AG04449 (cell line): ENCODE results near the gene TMOD2.
"Not testable (repeated sequence)": the region's sequence is repeated elsewhere in the genome, so short reads cannot be mapped to it uniquely, and the experiment has no call there.

Experiments used
- CTCF ChIA-PET: fragments of 350-600 bp; formaldehyde crosslinking; extraction: SDS; loops from one replicate; lab custom pipeline; 2021; ENCODE audit warnings: antibody characterized with exemption; lab: Yijun Ruan, JAX
- POLR2A ChIA-PET: fragments of 400-600, 350-600 bp; formaldehyde crosslinking; extraction: SDS; loops from one replicate; lab custom pipeline; 2020; ENCODE audit warnings: antibody characterized with exemption, inconsistent platforms; lab: Yijun Ruan, JAX
- DNase-seq: peaks from one replicate; pipeline ENCODE4 v3.0.0-alpha.2; 2010; ENCODE audit warnings: low read depth, low spot score
- H3K4me3 ChIP-seq: 2 replicates; pipeline ENCODE4 v1.5.1; 2011; ENCODE audit warnings: low read depth, mild to moderate bottlenecking, control low read depth, low read length
- CTCF ChIP-seq: IDR thresholded peaks from one replicate; pipeline ENCODE4 v1.5.1; 2011; ENCODE audit warnings: mild to moderate bottlenecking, moderate library complexity, low read length, control low read depth, inconsistent platforms; ENCODE audit not compliant: insufficient read depth; ENCODE audit errors: missing control alignments

Gene TMOD2

DNA sequence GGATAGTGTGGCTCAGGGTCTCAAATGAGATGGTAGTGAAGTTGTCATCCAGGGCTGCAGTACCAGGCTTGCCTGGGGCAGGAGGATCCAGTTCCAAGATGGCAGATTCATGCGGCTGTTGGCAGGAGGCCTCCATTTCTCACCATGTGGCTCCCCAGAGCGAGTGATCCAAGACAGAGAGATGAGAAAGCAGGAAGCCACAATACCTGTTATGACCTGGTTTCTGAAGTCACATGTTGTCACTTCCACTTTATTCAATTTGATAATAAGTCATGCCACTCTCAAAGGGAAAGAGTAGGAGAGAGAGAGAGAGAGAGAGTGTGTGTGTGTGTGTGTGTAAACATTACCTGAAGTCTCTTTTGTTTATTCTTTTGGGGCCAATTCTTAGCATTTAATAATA lies 30.1 kb downstream of the TMOD2 start:
- TF ChIP-seq CTCF, result no peak
- ChIA-PET CTCF (interaction anchor here (9.8 kb wide), 1 partner anchor 134 kb away, joined by 511 read pairs; no protein-coding TSS in a partner anchor), POLR2A (no interaction called here)
- no peak for DNase-seq
- no peak overlapping the region for H3K4me3 ChIP-seq

GRCh38 chr15:51782357-51782896 lies 31.0 kb downstream of the TMOD2 start:
- no peak for DNase-seq
- ChIA-PET CTCF (interaction anchor here (0.7 to 4.0 kb wide), 2 partner anchors 132 to 298 kb away, joined by 3 to 18 read pairs; no protein-coding TSS in a partner anchor), POLR2A (no interaction called here)
- TF ChIP-seq CTCF, result peak; percentile 3
- H3K4me3 ChIP-seq, result no peak overlapping the region

DNA sequence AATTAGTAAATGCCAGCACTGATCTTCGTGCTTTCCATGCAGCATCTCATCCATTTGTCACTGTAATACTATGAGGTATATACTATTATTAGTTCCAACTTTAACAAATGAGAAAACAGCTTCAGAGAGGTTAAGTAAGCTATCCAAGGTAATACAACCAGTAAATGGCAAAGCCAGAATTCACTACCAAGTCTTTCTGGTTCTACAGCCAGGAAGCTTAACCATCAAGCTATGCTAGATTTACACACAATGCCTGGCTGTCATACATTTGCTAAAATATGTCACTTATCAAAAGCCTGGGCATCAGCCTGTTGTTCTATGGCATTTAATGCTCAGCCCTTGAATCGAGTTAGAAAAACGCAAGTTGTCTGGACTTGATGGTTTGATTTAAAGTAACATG lies 32.6 kb downstream of the TMOD2 start:
- ChIA-PET POLR2A (no interaction called here), CTCF (interaction anchor here (2.3 to 4.0 kb wide), 2 partner anchors 134 kb away, joined by 5 to 18 read pairs; no protein-coding TSS in a partner anchor)
- TF ChIP-seq CTCF, result no peak
- no peak overlapping the region for H3K4me3 ChIP-seq
- no peak for DNase-seq

DNA sequence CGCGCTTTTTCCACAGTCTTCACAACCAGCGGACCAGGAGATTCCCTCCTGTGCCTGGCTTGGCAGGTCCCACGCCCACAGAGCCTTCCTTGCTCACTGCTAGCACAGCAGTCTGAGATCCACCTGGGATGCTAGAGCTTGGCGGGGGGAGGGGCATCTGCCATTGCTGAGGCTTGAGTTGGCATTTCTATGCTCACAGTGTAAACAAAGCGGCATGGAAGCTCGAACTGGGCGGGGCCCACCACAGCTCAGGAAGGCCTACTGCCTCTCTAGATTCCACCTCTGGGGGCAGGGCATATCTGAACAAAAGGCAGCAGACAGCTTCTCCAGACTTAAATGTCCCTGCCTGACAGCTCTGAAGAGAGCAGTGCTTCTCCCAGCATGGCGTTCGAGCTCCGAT lies 35.7 kb downstream of the TMOD2 start:
- DNase-seq, H3K4me3 ChIP-seq, POLR2A ChIA-PET: not testable (repeated sequence)
- CTCF ChIA-PET, result interaction anchor here (1.8 to 5.3 kb wide), 2 partner anchors 8 to 10 kb away, joined by 4 to 36 read pairs; no protein-coding TSS in a partner anchor

- H3K4me3 ChIP-seq, CTCF ChIA-PET, DNase-seq, POLR2A ChIA-PET: not testable (repeated sequence)
These were observed 41.1 kb downstream of the TMOD2 start for GRCh38 chr15:51792474-51792873.

GRCh38 chr15:51793521-51794305 lies 42.3 kb downstream of the TMOD2 start:
- POLR2A ChIA-PET, result no interaction called here
- no peak overlapping the region for H3K4me3 ChIP-seq
- CTCF ChIA-PET, result interaction anchor here (1.5 kb wide), 2 partner anchors 17 to 144 kb away, joined by 5 to 12 read pairs; no protein-coding TSS in a partner anchor
- no peak for DNase-seq
- no peak for TF ChIP-seq CTCF

DNA sequence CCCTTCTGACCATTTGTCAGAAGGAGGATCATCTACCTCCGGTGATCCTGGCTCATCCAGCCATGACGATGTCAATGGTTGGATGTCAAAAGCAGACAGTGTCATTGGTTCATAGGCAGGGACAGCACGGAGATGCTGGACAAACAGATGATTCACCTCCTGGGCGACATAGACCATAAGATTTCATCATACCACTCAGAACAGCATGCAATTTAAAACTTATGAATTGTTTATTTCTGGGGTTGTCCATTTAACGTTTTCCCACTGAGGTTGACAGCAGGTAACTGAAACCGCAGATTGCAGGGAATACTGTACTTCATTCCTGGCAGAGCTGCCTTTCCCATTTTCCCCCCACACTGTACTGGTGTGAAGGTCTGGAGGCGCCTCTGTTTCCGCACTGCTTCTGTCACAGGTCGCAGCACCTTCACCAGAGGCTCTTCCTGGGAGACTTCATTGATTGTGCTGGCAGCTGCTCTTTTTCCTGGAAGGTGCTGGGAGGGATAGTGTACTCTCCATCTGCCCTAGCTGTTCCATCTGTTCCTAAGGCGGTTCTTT lies 45.5 kb downstream of the TMOD2 start:
- ChIA-PET POLR2A (no interaction called here), CTCF (interaction anchor here (2.0 kb wide), 1 partner anchor 20 kb away, joined by 11 read pairs; no protein-coding TSS in a partner anchor)
- DNase-seq, result no peak

More for the DNA sequence above, 45.5 kb downstream of the TMOD2 start:
- no peak overlapping the region for H3K4me3 ChIP-seq
- TF ChIP-seq CTCF, result no peak
